GM20000 (cell line): ENCODE results near the gene CCDC85A.

Source experiments
- DNase-seq: peaks from one replicate; pipeline ENCODE4 v3.0.0; 2012; ENCODE audit warnings: low spot score
- TF ChIP-seq, protein P1 (sequence below): IDR thresholded peaks from 2 replicates; pipeline ENCODE4 v1.5.1; 2012; ENCODE audit warnings: mild to moderate bottlenecking, control low read depth; ENCODE audit errors: extremely low read depth, missing control alignments

CCDC85A gene

DNA sequence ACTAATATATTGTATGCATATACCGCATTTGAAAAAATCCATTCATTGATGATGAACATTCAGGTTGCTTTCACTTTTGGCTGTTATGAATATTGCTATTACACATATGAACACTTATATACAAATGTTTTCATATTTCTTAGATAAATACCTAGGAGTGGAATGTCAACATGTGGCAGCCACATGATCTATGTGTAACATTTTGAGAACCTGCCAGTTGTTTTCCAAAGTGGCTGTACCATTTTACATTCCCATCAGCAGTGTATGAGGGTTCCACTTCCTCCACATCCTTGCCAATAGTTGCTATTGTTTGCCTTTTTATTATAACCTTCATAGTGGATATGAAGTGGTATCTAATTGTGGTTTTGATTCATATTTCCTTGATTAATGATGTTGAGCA lies 40.5 kb downstream of the CCDC85A start:
- no peak for DNase-seq
- TF ChIP-seq, protein P1, sequence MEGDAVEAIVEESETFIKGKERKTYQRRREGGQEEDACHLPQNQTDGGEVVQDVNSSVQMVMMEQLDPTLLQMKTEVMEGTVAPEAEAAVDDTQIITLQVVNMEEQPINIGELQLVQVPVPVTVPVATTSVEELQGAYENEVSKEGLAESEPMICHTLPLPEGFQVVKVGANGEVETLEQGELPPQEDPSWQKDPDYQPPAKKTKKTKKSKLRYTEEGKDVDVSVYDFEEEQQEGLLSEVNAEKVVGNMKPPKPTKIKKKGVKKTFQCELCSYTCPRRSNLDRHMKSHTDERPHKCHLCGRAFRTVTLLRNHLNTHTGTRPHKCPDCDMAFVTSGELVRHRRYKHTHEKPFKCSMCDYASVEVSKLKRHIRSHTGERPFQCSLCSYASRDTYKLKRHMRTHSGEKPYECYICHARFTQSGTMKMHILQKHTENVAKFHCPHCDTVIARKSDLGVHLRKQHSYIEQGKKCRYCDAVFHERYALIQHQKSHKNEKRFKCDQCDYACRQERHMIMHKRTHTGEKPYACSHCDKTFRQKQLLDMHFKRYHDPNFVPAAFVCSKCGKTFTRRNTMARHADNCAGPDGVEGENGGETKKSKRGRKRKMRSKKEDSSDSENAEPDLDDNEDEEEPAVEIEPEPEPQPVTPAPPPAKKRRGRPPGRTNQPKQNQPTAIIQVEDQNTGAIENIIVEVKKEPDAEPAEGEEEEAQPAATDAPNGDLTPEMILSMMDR = no peak

DNA sequence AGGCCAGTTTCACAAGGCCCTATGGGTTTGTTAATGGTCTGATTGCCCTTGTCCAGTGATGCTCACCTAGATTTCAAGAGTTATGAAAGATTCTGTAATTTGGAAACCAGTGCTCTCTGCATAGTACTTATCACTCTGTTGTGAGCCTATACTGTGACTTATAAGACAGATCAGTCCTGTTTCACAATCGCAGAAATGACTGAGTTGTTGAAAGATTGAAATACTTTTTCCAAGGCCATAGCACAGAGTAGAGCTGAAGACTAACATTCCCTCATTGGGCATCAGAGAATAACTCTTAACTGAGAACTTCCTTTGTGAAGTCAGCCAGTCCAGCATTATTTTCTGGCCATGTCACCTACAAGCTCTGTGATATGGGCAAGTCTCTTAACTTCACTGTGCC lies 44.0 kb downstream of the CCDC85A start:
- no peak for DNase-seq
- TF ChIP-seq, protein P1 = no peak

DNA sequence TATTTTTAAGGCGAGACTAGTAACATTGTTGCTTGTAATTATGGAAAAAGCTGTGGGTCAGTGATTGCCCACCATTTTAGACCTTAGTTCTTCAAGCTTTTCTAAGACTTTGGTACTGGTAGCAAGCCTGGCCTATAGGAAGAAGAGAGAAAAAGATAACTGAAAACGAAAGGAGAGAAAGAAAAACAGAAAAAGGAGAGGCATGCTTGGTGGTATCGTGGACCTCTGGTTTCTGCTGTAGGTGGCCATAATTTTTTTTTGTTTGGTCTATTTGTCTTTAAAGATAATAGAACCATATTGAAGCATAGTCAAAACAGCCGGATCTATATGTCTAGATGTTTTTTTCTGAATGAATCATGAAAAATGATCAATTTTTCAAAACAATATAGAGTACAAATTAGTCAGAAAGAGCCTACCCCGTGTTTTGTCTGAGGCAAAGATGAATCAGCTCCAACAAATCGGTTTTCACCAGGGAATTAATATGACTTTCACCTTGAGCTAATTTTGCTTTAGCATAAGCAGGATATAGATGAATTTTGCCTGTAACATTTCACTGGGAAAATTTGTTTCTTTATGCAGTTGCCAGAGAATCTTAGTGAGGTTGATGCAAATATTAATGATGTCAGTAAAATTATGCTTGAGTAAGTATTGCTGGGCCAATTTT lies 45.7 kb downstream of the CCDC85A start:
- no peak for DNase-seq
- TF ChIP-seq, protein P1 = no peak

DNA sequence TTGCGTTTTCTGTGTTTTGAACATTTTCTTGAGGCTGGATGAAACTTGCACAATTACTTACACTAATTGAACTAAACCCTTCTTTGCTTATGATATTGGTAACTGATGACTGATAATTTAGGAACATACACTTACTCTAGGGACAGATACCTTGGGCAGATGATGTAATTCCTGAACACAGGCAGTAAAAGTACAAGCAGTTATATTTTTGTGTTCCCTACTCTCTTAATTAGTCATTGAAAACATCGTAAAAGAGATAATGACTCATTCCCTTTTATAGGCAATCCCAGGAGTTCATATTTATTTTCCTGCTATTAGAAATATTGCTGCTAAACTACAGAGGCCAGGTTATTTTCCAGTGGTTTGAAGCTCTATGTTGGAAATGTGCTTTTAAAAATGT lies 46.4 kb downstream of the CCDC85A start:
- TF ChIP-seq, protein P1 = no peak
- DNase-seq = no peak

DNA sequence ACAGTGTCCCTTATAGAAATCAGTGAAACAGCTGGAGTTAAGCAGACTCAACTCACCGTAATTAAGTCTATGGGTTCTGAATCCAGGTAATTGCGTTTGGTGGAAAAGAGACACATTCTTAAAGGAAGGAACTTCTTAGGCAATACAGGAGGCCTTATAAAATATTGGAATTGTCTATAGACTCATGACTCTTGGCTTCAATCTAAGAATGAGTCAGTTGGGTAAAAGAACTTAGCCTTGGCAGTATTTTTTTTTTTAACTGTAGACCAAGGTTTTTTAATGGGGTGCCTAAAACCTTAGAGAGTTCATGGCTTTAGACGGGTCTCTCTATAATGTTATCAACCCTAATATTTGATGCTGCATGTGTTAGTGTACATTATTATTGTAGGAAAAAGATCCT lies 47.6 kb downstream of the CCDC85A start:
- TF ChIP-seq, protein P1 = no peak
- DNase-seq = no peak

DNA sequence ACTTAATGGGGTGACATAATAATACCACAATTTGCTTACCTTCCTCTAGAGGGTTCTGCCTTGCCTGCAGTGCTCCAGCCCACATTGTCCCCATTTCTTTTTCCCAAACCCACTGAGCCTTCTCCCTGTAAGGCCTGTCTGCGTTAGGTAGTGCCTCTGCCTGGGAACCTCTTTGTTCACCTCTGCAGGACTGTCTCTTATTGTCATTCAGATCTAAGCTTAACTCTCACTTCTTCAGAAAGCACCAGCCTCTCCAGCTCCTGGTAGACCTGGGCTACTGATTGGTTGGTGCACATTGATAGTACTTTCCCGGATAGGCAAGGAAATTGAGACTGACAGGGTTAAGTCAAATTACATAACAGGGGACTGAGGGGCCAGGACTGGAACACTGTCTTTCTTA lies 49.1 kb downstream of the CCDC85A start:
- no peak for DNase-seq
- TF ChIP-seq, protein P1 = no peak

DNA sequence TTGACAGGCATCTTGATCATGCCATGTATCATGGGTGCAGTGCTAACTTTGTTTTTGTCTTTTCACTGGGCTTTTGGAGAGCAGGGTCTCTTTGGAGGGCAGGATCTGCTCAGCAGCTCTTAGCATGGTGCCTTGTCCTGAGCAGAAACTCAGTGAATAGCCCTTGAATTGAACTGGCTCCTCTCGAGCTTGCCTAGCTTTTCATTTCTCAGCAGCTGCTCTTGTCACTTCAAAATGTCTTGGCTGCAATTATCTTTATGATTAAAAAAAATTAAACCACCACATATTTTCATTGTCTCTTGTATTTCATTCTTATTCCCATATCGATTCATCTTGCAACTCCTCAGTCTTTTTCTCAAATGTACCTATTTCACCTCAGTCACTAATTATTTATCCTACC lies 50.5 kb downstream of the CCDC85A start:
- no peak for DNase-seq
- TF ChIP-seq, protein P1 = no peak
